GM23338 (cell line): Measurements from ENCODE around the gene LMO1.

ENCODE experiments used
- JUNB ChIP-seq: IDR thresholded peaks from one replicate; pipeline ENCODE4 v1.6.1; 2016; ENCODE audit warnings: antibody characterized with exemption; ENCODE audit not compliant: unreplicated experiment
- POLR2AphosphoS5 ChIP-seq: IDR thresholded peaks from 2 replicates; pipeline ENCODE4 v1.6.1; 2016; ENCODE audit warnings: antibody characterized with exemption, low read depth

DNA sequence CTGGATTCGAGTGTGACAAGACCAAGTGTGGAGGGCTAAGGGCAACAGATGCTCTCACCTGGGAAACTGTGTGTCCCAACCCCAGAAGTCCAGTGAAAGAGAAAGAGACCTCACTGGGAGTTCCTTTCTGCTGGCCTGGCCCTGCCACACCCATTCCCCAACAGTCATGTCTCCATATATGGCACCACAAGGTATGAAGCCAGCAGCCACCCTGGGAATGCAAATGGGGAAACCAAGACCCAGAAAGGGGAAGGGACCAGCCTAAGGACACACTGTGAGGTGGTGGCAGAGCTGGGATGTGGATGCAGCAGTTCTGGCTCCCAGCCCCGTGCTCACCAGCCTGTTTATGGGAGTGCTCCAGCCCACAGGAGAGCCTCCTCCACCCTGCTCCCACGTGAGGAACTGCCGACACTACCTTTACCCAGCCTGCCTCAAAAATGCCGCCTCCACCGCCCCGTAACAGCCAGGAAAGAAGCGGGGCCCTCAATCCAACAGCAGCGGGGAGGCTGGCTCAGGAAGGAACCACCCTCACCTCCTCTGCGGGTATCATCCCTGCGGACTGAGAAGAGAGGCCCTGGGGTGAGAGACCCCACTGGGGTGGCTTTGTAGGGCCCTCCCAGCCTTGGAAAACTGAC lies 12.6 kb downstream of the LMO1 start:
- no peak for TF ChIP-seq POLR2AphosphoS5
- no peak for TF ChIP-seq JUNB
